Muscle layer of colon (tissue), 2 donors: ENCODE results near the gene B4GALNT4.
"Not testable (repeated sequence)": the region's sequence is repeated elsewhere in the genome, so short reads cannot be mapped to it uniquely, and the experiment has no call there.

Source experiments
- H3K27ac ChIP-seq: one replicate; pipeline ENCODE4 v1.7.0; 2013; ENCODE audit warnings: low read depth, mild to moderate bottlenecking, low read length, moderate library complexity
- H3K27me3 ChIP-seq, 2 donors: one replicate each; pipeline ENCODE4 v1.7.0; 2013; ENCODE audit warnings: low read length in 2 of 2, mild to moderate bottlenecking in 2 of 2; ENCODE audit not compliant: insufficient read depth in 2 of 2, control insufficient read depth in 1 of 2
- H3K36me3 ChIP-seq: one replicate; pipeline ENCODE4 v1.7.0; 2013; ENCODE audit warnings: mild to moderate bottlenecking, low read length; ENCODE audit not compliant: insufficient read depth
- H3K4me1 ChIP-seq: one replicate; pipeline ENCODE4 v1.7.0; 2013; ENCODE audit warnings: mild to moderate bottlenecking, low read length; ENCODE audit not compliant: insufficient read depth
- H3K4me3 ChIP-seq, 2 donors: one replicate each; pipeline ENCODE4 v1.7.0; 2013; ENCODE audit warnings: low read length in 2 of 2, low read depth in 1 of 2, mild to moderate bottlenecking in 1 of 2, moderate library complexity in 1 of 2
- H3K9ac ChIP-seq: one replicate; pipeline ENCODE4 v1.7.0; 2013; ENCODE audit warnings: low read length
- H3K9me3 ChIP-seq: one replicate; pipeline ENCODE4 v1.7.0; 2013; ENCODE audit warnings: mild to moderate bottlenecking, low read length
- donor health status: abdominal sarcoma.
- donor health status: Adenocarcinoma of cecum.

Gene B4GALNT4

DNA sequence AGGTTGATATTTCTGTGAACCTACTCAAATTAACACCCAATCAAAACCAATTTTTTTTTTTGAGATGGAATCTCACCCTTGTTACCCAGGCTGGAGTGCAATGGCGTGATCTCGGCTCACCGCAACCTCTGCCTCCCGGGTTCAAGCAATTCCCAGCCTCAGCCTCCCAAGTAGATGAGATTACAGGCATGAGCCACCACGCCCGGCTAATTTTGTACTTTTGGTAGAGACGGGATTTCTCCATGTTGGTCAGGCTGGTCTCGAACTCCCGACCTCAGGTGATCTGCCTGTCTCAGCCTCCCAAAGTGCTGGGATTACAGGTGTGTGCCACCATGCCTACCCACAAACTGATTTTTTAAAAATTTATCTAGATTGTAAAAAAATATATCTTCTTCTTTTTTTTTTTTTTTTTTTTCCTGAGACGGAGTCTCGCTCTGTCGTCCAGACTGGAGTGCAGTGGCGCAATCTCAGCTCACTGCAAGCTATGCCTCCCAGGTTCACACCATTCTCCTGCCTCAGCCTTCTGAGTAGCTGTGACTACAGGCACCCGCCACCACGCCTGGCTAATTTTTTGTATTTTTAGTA is 40.7 kb upstream of the B4GALNT4 start:
- not testable (repeated sequence) for H3K27me3 ChIP-seq, H3K4me3 ChIP-seq, H3K9ac ChIP-seq, H3K27ac ChIP-seq, H3K36me3 ChIP-seq, H3K9me3 ChIP-seq
- peaks cover 33% of the 10 kb centered on the region for H3K4me1 ChIP-seq

DNA sequence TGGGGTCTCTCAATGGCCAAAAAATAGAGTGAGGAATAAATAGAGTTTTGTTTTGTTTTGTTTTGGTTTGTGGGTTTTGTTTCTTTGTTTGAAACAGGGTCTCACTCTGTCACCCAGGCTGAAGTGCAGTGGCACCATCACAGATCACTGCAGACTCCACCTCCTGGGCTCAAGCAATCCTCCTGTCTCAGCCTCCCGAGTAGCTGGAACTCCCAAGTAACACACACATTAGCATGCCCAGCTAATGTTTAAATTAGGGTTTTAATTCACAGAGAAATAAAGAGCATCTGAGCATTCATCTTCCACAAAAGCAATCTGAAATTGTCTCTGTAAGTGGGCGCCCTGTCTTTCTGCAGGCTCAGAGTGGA is 39.4 kb upstream of the B4GALNT4 start:
- H3K27ac ChIP-seq, result no peak overlapping the region
- H3K9ac ChIP-seq, result no peak overlapping the region
- H3K9me3 ChIP-seq, result no peaks in the 10 kb centered on the region
- H3K36me3 ChIP-seq, result no peaks in the 10 kb centered on the region
- H3K27me3 ChIP-seq, result no peaks in the 10 kb centered on the region
- H3K4me3 ChIP-seq, result no peak overlapping the region
- H3K4me1 ChIP-seq, result peaks cover 23% of the 10 kb centered on the region

DNA sequence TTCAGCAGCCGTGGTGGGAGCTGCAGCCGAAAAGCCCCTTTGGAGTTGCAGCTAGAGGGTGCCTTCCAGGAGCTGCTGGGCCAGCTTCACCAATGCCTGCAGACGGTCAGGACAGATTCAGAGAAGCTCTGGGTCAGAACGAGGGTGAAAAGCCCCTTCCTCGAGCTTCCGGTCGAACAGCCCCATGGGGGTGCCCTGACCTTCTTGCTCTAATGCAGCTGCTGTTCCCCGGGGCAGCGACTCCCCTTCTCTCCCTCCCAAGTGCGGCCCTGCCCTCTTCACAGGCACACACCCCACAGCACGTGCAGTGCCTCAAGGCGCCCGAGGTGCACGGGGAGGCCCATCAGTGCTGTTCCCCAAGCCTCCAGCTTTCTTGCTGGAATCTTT is 39.0 kb upstream of the B4GALNT4 start:
- Histone ChIP-seq H3K4me1 (peaks cover 23% of the 10 kb centered on the region), H3K4me3 (no peak overlapping the region), H3K9ac (no peak overlapping the region), H3K27me3 (no peaks in the 10 kb centered on the region), H3K36me3 (no peaks in the 10 kb centered on the region), H3K27ac (no peak overlapping the region), H3K9me3 (no peaks in the 10 kb centered on the region)

DNA sequence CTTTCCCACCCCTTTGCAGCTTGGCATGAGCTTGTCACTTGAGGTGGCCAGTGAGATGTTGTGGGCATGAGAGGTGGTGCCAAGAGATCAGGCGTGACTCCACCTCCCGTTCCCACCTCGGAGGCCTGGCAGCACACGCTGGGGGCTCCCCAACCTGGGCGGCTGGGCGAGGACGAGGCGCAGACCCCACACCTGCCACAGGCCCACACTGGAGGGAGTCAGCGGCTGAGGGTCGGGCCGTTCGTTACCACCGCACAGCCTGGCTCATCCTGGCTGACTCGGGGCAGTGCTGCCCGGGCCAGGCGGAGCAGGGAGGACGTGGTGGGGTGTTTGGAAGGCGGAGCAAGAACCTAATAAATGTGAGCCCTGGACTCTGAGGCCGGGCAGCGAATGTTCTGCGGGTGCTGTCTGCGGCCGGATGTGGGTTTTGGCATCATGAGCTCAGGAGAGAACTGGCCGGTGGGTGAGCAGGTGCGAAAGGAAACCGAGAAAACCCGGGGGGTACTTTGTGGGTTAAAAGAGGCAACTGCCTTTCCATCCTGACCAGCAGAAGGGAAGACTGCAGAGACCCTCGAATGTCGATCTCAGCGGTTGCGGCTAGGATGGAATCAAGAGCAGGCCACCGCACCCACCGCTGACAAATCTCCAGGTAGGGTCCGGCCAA is 38.5 kb upstream of the B4GALNT4 start:
- Histone ChIP-seq H3K27ac (no peak overlapping the region), H3K4me1 (peaks cover 24% of the 10 kb centered on the region), H3K27me3 (no peaks in the 10 kb centered on the region), H3K36me3 (no peaks in the 10 kb centered on the region), H3K9me3 (no peaks in the 10 kb centered on the region), H3K4me3 (no peak overlapping the region), H3K9ac (no peak overlapping the region)

DNA sequence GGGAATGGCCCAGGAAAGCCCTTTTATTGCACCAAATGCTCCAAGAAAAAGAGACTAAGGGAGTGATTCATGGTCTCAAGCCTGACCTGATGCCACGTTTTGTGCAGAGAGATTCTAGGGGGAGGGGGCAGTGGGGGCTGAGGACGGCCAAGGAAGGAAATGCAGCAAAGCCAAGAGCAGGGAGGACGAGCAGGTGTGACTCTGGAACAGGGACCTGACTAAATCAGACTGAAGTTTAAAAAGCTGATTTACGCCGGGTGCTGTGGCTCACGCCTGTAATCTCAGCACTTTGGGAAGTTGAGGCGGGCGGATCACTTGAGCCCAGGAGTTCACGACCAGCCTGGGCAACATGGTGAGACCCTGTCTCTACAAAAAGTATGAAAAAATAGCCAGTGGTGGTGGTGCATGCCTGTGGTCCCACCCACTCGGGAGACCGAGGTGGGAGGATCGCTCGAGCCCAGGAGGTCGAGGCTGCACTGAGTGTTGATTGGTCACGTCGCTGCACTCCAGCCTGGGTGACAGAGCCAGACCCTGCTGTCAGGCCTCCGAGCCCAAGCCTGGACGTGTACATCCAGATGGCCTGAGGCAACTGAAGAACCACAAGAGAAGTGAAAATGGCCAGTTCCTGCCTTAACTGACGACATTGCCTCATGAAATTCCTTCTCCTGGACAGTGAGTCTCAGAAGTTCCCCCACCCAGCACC is 37.8 kb upstream of the B4GALNT4 start:
- no peaks in the 10 kb centered on the region for H3K9me3 ChIP-seq
- no peak overlapping the region for H3K4me3 ChIP-seq
- peaks cover 17% of the 10 kb centered on the region for H3K4me1 ChIP-seq
- H3K27ac ChIP-seq, result no peak overlapping the region
- no peaks in the 10 kb centered on the region for H3K27me3 ChIP-seq
- no peak overlapping the region for H3K9ac ChIP-seq
- H3K36me3 ChIP-seq, result no peaks in the 10 kb centered on the region

DNA sequence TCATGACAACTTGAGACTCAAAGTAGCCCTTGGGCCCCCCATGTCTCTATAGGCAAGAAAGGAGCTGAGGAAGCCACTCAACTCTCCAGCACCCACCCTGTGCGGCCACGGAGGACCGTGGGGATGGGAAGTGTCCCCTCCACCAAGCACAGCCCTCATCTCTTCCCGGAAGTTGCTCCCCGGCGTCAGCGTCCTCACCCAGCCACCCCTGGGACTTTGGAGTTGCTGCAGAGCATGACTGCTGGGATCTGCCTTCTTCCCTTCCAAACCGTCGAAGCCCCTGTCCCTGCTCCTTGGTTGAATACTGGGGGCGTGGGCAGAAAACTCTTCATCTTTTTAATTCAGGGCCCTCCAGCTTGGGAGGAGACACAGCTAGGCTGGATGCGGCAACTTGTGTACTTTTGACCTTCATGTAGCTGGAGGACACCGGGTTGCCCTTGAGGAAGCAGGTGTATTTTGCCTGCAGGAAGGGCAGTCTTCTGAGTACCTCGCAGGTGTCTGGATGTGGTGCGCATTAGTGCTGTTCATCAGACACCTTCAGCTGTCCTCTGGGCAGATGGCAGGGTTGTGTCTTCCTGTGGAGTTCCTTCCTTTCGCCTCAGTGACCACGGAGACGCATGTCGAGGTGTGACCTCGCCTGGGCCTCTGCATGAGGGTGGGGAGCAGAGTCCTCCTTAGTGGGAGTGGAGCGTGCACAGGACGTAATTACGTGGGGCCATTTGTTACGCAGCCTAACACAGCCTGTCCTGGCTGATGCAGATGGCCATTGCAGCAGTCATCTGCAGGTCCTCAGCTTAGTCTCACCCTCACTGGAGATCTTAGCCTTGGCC is 36.4 kb upstream of the B4GALNT4 start:
- H3K9me3 ChIP-seq, result no peaks in the 10 kb centered on the region

DNA sequence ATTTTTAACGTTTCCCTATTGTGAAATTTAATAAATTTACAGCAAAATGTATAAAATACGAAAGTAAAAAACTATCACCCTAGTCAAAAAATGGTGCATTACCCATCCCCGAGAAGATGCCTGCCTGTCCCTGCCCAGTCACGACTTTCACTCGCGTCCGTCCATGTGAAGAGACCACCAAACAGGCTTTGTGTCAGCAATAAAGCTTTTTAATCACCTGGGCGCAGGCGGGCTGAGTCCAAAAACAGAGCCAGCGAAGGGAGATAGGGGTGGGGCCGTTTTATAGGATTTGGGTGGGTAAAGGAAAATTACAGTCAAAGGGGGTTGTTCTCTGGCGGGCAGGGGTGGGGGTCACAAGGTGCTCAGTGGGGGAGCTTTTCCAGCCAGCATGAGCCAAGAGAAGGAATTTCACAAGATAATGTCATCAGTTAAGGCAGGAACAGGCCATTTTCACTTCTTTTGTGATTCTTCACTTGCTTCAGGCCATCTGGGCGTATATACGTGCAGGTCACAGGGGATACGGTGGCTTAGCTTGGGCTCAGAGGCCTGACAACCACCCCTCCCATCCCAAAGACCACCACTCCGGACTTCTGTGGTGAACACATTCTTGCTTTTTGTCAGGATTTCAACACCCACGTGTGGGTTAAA is 35.6 kb upstream of the B4GALNT4 start:
- H3K27ac ChIP-seq, H3K9me3 ChIP-seq, H3K9ac ChIP-seq, H3K27me3 ChIP-seq, H3K36me3 ChIP-seq, H3K4me1 ChIP-seq, H3K4me3 ChIP-seq: not testable (repeated sequence)

More for the DNA sequence above, 36.4 kb upstream of the B4GALNT4 start:
- Histone ChIP-seq H3K4me3 (no peak overlapping the region), H3K9ac (no peak overlapping the region), H3K36me3 (no peaks in the 10 kb centered on the region), H3K4me1 (peaks cover 6% of the 10 kb centered on the region), H3K27ac (no peak overlapping the region), H3K27me3 (no peaks in the 10 kb centered on the region)

DNA sequence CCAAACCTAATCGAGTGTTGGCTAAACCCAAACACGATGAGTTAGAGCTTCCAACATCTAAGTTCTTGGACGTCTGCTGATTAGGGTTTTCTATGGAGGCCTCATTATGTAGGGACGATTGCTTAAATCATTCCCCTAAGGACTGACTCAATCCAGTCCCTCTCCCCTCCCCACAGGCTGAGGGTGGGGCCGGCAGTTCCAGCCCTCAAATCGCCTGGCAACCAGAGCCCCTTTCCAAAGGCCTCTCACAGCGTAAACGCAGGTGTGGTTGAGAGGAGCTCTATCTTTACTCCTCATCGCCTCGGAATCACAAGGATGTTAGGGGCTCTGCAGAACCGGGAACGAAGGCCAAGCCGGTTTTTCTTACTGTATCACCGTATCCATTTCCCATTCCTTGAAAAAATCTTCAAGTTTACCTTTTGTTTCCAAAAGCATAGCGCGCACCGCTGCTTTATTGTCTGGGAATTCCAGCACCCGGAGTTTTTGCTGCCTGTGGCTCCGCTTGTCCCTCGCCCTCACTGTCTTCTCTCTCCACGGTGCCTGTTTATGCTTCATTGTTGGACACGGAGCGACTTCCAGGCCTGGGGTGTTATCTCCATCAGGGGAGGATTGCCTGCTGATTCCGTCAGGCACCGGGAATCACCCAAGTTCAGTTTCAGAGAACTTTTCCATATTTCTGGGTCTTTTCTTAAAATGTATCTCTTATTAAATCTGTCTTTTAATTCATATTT is 34.9 kb upstream of the B4GALNT4 start:
- Histone ChIP-seq H3K4me3 (no peak overlapping the region), H3K36me3 (no peaks in the 10 kb centered on the region), H3K9ac (no peak overlapping the region), H3K27ac (no peak overlapping the region), H3K27me3 (no peaks in the 10 kb centered on the region), H3K4me1 (peaks cover 6% of the 10 kb centered on the region), H3K9me3 (no peaks in the 10 kb centered on the region)

DNA sequence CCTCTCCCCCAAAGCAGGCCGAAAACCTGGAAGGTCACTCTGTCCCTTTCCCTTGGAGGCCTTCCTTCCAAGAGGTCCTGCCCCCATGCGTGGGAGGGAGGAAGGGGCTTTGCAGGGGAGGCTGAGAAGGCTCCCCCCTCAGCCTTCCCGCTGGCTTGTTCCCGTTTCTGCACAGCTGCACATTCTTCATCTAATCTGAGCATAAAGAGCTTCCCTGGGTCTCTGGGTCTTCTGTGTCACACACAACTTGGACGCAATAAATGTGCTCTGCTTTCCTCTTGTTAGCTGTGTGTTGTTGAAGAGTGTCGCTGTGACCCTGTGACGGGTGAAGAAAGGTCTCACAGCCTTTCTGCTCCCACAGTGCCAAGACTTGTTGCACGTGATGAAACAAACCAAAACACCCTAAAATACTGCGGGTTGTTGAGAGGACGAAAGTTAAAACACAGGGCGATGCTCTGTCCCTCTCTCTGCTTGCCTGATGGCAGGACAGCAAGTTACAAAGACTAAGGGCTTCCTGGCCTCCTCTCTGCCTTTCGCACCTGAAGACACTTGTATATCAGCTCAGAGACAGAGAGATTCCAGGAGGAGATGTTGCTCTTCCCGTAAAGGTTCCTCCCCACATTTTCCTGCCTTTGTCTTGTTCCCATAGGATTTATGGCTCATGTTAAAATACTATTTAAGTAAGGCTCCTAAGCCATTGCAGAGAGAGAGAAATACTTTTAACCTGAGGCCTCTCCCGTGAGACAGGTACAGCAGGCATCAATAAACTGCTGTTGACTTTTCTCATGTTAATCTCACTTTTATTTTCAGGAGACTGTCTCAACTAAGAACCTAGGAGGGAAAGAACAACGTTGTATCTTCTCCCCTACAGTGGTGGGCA is 33.3 kb upstream of the B4GALNT4 start:
- Histone ChIP-seq H3K4me1 (peaks cover 6% of the 10 kb centered on the region), H3K9me3 (no peaks in the 10 kb centered on the region), H3K9ac (no peak overlapping the region), H3K27me3 (no peaks in the 10 kb centered on the region), H3K4me3 (no peak overlapping the region), H3K27ac (no peak overlapping the region), H3K36me3 (no peaks in the 10 kb centered on the region)

DNA sequence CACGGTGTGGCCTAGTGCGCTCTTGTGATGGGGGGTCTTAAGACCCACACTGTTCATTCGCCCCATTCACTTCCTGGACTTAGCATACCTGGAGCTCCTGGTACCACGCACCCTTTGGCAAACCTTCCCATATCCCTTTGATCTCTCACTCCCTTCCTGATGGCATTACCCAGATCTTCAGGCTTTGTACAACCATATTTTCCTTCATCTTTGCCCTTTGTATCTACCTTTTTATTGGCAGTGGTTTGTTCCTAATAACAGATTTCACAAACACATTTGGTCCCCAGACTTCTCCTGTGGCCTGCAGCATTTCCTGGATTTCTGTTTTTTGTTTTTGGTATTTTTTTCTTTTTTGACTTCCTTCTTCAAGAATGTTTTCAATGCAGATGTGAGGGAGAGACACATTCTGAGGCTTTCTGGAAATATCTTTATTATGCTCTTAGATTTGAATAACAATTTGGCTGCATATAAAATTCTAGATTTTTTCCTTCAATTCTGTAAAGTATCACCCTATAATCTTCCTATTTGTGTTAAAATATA is 32.6 kb upstream of the B4GALNT4 start:
- Histone ChIP-seq H3K27me3 (no peaks in the 10 kb centered on the region), H3K27ac (no peak overlapping the region), H3K9me3 (no peaks in the 10 kb centered on the region), H3K4me1 (peaks cover 6% of the 10 kb centered on the region), H3K9ac (no peak overlapping the region), H3K4me3 (no peak overlapping the region), H3K36me3 (no peaks in the 10 kb centered on the region)
